GM10847 (cell line): ENCODE results near the gene PLEKHG5.

Experiments used
- POLR2A ChIP-seq: IDR thresholded peaks from 2 replicates; pipeline ENCODE4 v1.6.1; 2011; ENCODE audit not compliant: insufficient read length; ENCODE audit errors: extremely low read depth

PLEKHG5 gene

DNA sequence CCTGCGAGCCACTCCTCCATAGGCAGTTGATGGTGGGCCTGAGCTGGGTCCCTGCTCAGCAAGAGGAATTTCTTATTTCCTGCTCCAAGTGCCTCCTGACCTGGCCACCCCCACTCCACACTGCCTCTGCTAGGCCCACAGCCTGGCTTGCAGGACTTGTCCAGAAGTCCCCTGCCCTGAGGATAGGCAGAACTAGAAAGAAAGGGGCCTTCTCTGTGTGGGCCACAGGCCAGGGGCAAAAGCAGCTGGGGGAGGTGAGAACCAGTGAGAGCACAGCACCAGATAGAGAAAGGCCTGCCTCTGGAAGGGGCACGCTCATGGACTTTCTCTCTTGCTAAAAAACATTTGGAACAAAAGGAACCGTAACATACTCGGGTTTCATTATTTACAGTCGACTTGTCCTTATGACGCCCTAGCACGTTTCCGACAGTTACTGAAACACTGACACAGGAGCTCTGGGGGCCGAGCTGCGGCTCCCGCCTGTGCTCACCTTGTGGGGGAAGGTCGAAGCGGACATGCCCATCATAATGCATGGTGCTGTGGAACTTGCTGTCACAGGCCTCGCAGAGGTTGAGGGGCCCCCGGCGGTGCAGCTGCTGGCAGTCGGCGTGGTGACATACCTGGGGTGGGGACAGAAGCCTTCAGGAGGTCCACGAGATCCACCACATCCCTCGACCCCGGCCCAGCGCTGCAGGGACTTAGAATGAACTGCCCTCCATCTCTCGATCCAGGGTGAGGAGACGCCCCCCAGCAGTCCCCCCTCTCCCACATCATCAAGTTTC, 14.2 kb downstream of the PLEKHG5 start:
- TF ChIP-seq POLR2A = no peak

DNA sequence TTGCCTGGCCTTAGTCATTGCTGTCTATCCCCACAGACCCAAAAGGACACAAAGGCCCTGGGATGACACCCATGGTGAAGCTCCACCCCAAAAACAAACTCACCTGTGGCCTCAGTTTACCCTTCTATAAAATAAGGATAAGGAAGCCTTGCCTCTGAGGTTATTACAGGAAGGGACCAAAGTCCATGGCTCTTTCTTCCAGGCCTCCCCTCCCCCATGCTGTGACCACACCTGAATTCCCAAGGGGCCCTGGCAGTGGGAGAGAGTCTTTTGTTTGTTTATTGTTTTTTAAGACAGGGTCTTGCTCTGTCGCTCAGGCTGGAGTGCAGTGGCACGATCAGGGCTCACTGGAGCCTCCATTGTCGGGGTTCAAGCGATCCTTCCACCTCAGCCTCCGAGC, 15.0 kb downstream of the PLEKHG5 start:
- TF ChIP-seq POLR2A = no peak

- TF ChIP-seq POLR2A = no peak
Observed at GRCh38 chr1:6475381-6476133, 15.9 kb downstream of the PLEKHG5 start.

GRCh38 chr1:6474815-6475282, 16.6 kb downstream of the PLEKHG5 start:
- no peak for TF ChIP-seq POLR2A

DNA sequence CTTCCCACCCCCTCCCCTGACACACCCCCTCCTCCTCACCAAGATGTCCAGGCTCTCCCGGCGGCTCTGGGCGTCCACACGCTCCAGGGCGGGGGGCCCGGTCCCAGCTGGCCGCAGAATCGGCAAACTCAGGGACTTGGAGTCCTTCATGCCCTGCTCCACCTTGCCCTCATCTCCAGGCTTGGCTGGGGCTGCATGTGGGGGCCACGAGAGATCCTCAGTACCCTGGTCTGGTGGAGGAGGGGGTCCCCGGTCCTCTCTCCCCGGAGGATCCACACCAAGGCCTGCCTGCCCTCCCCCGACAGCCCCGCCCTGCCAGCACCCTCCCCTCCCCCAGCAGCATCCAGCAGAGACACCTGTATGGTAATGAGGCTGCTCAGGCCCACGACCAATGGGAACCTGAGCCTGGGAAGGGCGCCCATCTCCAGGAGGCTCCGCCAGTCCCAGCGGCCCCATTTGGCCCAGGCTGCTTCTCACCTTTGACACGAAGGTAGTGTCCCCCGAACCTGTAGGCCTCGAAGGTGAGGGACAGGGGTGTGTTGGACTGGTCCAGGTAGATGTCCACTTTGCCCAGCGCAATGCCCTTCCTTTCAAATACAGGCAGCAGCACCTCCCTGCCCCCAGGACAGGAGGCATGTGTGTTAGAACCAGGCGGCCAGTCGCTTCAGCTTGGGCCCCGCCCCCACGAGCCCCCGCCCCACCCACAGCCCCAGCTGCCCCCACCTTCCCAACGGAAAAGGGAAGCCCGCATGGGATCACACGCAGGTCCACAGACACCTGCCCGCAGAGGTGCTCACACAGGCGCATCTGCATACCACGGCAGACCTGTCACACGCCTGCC, 17.3 kb downstream of the PLEKHG5 start:
- TF ChIP-seq POLR2A = no peak

GRCh38 chr1:6473156-6473555, 18.3 kb downstream of the PLEKHG5 start:
- TF ChIP-seq POLR2A = no peak

DNA sequence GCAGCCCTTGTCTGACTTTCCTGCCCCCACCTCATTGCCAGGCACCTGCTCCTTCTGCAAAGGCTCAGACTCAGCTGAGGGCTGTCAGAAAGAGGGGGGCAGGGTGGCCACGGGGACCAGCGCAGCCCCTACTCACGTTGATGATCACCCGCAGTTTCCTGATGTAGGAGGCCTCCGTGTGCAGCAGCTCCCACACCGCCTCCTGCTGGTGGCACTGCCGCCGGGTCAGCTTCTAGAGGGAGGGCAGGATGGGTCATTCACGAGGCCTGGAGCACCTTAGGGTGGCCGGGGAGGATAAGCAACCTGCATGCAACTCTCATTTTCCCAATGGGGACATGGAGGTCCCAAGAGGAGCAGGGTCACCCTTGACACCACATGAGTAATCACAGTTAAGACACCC, 19.1 kb downstream of the PLEKHG5 start:
- no peak for TF ChIP-seq POLR2A

DNA sequence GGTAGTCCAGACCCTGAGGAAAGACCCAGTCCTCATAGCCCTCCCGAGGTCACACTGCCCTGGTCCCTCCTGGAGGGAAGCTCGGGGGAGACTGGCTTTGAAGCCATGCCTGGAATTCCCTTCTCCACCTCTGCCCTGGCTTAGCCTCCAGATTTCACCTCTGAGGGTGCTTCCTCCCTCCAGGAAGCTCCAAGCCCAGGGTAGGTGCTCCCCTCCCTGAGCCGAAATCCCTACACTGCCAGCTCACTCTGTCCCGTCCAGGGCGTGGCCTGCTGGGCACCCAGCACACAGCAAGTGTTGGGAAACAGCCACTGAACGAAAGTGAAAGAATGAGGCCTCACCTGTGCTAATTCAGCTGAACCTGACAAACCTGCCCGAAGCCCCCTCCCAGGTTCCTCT, 19.5 kb downstream of the PLEKHG5 start:
- no peak for TF ChIP-seq POLR2A

- TF ChIP-seq POLR2A = no peak
Observed at GRCh38 chr1:6471086-6471969, 20.1 kb downstream of the PLEKHG5 start.

DNA sequence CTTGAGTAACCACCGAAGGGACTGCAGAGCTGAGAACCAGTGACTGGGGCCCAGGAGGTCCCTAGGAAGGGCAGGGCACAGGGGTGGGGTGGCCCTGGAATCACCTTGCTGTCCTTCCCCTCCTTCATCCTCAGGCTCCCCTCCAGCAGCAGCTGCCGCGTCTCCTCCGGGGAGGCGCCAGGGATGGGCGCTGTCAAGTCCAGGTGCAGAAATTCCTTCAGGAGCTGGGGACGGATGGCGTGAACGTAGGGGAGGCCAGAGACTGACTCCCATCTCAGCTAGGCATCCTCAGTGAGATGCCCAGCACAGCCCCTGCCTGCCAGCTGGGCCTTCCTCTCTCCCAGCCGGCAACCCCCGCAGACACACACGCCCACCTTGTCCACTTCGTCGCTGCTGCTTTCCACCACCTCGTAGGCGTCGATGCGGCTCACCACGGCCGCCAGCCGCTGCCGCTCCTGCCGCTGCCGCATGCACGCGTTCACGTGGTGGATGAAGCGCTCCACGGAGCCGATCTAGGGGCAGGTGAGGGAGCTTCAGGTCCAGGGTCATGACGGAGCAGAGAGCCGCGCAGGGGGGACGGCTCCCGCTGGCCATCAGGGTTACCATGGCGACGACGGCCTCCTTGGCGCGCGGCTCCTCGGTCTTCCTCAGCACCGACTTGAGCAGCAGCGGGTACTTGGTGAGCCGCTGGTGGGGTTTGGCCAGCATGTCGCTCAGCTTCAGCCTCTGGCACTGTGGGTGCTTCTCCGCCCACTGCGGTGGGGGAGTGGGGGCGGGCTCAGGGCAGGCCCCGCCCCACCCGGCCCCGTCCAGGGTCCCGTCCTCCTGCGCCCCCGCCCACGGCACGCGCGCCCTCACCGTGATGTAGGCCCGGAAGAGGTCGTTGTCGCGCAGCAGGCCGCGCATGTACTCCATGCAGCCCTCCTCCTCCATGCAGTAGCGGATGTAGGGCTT, 21.1 kb downstream of the PLEKHG5 start:
- no peak for TF ChIP-seq POLR2A

DNA sequence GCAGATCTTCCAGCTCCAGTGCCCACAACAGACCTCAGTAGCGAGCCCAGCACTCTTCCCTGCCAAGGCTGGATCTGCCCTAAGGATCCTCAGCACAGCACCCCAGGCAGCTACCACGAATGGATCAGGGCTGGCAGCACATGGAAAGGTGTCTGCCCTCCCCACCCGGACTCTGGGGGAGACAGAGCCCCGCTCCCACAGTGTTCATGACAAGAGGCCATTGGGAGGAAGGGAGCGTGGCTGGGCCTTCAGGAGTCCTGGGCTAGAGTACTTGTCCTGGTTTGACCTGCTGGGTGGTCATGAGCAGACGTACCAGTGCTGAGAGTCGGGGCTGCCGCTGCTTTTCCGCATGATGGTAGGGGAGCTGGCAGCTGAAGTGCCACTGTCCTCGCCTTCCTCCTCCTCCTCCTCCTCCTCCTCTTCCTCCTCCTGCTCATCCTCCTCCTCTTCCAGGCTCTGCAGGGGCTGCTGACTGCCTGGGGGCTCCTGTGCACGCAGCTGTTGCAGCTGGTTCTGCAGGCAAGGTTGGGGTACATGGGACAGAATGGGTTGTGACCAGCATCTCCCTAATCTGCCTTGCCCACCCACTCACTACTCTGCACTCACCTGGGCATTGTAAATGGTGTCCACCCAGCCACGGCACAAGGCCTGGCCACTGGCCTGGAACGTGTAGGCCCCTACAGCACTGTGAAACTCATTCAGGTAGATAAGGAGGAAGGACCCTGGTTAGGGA, 22.6 kb downstream of the PLEKHG5 start:
- TF ChIP-seq POLR2A = no peak

DNA sequence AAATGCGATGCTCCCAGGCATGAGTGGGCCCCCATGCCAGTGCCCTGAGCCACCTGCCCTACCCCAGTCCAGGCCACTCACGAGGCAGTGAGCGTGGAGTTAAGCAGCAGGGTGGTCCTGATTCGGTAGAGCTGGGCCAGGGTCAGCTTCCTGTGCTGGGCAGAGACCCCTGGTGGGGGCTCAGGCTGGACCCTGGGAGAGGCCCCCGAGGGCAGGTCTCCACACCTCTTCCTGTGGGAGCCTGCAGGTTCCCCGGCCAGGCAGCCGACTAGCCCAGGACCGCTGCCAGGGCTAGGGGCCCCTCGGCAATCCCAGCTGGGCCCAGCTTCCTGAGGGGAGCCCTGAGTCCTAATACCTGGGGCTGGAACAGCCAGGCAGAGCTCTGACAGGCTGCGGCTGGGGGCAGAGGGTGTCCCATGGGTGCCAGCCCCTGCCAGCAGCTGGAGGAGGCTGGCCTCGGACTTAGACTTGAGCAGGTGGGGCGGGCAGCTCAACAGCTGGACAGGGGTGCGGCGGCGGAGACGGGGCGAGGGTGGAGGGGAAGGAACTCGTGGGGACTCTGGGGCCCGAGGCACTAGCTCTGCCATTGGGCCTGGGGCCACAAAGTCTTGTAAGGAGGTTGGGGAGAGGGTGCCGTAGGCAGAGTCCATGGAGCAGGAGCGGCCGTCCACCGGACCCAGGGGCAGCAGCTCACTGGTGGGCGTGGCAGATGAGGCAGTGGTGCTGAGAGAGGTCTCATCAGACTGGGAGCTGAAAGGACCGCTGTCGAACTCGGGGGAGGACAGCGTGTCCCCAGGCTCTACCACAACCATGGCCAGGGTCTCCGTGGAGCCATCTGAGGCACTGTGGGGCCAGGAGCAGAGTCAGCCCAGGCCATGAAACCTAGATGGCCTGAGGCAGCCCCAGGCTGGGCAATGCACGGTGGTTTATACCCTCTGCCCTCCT, 23.5 kb downstream of the PLEKHG5 start:
- no peak for TF ChIP-seq POLR2A
